Activated CD4-positive, alpha-beta T cell treated with anti-CD3 and anti-CD28 coated beads for 48 hours (primary cell): Measurements from ENCODE around the gene ODAD2.
"Not testable (repeated sequence)": the region's sequence is repeated elsewhere in the genome, so short reads cannot be mapped to it uniquely, and the experiment has no call there.

ENCODE experiments used
- DNase-seq: peaks from one replicate; pipeline ENCODE4 v3.0.0-alpha.2; 2020

Gene ODAD2, protein sequence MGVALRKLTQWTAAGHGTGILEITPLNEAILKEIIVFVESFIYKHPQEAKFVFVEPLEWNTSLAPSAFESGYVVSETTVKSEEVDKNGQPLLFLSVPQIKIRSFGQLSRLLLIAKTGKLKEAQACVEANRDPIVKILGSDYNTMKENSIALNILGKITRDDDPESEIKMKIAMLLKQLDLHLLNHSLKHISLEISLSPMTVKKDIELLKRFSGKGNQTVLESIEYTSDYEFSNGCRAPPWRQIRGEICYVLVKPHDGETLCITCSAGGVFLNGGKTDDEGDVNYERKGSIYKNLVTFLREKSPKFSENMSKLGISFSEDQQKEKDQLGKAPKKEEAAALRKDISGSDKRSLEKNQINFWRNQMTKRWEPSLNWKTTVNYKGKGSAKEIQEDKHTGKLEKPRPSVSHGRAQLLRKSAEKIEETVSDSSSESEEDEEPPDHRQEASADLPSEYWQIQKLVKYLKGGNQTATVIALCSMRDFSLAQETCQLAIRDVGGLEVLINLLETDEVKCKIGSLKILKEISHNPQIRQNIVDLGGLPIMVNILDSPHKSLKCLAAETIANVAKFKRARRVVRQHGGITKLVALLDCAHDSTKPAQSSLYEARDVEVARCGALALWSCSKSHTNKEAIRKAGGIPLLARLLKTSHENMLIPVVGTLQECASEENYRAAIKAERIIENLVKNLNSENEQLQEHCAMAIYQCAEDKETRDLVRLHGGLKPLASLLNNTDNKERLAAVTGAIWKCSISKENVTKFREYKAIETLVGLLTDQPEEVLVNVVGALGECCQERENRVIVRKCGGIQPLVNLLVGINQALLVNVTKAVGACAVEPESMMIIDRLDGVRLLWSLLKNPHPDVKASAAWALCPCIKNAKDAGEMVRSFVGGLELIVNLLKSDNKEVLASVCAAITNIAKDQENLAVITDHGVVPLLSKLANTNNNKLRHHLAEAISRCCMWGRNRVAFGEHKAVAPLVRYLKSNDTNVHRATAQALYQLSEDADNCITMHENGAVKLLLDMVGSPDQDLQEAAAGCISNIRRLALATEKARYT

DNA sequence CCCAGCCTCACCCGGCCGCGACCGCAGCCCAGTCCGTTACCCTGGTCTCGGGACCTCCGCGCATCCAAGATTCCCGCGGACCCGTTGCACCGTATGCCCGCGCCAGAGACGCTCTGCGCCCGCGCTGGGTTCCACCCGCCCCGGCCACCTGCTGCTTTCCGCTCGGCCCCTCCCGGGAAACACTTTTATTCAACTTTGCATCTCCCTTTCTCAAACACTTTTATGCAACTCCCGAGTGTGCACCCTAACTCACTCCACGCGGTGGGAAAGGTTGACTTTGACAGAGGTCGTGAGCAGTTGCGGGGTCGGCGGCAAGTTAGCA is at the start of gene ODAD2:
ODAD2 (minus strand) TSS at position 126 of the 322 bp plus-strand sequence. CDS start 3,937 bp downstream, outside the sequence.
- no peak for DNase-seq

DNA sequence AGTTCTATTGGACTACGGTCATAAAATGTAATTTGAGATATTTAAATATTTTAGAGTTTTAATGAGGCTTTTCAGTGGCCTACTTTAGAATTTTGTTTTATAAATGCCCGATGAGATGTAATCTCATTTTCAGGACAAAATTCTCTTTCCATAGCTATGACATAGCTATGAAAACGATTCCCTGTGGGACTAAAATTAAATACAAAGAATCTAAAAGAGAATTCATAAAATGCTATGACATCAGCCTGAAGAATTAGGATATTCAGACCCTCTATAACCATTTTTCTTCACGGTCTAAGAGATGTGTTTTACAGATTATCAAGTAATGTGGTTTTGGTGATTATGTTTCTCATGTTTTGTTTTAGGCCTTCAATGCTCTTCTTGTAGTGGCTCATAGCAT is 48.2 kb upstream of the ODAD2 start:
- DNase-seq, result no peak

DNA sequence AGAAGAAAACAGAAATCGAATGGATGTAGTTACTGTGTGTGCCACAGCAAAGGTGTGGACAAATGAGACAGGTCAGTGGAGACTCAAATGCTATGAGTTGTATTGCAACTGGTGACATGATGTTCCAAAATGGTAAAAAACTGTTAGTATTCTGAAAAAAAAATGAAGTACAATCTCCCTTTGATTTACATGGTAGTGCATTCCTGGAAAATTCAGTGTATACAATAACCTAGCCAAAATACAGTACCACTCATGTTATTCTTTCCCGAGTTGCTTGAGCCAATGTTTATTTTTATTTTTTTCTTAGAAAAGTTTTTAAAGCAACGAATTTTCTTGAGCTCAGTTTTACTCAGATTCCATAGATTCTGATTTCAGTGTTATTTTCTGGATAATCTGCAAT is 47.7 kb upstream of the ODAD2 start:
- DNase-seq, result no peak

DNA sequence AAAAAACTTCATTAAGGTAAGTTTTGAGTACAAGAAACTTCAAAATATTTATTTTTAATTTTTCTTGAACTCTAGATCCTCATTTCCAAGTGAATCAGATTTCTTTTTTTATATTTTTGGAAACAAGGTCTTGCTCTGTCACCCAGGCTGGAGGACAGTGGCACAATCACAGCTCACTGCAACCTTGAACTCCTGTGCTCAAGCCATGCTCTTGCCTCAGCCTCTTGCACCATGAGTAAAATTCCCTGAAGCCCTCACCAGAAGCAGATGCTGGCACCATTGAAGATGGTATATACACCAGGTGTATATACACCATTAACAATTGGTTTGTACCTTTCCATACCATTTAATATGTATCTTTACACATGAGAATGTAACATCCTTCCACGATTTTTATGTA is 45.1 kb upstream of the ODAD2 start:
- DNase-seq, result no peak

DNA sequence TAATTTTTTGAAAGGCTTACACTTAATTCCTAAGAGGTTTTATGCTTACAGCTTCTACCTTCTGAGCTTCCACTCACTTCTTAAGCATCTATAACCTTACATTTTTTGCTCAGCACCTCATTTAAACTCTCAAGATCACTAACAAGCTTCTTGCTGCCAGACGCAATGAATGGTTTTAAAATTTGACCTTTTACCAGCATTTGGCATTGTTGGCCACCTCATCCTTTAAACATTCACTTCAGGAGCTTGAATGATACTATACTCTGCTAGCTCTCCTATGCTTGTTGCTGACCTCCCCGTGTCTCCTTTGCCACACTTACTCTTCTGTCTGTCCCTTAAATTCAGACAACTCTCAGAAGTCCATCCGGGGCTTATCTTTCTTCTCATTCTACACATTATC is 37.7 kb upstream of the ODAD2 start:
- DNase-seq, result no peak

DNA sequence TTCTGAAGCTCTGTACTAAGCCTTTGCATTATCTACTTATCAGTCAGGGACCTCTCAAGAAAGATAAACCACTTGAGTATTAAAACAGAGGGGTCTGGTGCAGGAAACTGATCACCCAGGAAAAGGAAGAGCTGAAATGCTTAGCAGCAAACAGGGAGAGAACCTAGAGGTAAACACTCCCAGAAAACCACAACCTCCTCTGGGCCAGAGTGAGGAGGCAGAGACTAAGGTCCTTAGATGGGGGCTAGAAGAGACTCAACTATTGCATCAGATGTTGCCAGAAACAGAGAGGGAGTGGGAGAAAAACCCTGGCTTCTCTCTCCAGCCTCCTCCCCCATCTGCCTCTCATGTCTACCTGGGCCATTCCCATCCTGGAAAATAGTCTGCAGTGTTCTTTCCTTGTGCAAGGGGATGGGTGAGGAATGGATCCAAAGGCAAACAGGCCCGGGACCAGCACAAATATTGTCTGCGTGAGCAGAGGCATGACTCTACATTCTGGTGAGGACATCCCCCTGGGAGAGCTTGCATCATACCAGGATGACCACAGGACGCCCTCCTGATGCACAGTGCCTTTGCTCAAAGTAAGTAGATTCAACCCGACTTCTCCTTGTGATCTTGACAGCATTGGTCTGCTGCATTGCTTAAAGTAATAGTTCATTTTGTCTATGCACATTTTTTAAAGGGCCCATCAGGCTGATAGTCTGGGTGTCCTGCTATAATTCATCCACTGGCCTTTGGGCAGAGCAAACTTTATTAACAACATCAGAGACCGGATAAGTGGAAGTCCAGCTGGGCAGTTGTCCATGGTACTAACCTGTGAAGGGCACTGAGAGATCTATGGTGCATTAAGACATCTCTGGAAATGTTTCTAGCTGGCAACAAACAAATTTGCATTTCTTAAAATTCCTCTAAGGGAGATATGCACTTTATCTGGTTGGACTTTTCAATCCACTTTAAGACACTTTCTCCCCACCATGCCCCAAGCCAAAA is 22.4 kb upstream of the ODAD2 start:
- DNase-seq, result no peak

DNA sequence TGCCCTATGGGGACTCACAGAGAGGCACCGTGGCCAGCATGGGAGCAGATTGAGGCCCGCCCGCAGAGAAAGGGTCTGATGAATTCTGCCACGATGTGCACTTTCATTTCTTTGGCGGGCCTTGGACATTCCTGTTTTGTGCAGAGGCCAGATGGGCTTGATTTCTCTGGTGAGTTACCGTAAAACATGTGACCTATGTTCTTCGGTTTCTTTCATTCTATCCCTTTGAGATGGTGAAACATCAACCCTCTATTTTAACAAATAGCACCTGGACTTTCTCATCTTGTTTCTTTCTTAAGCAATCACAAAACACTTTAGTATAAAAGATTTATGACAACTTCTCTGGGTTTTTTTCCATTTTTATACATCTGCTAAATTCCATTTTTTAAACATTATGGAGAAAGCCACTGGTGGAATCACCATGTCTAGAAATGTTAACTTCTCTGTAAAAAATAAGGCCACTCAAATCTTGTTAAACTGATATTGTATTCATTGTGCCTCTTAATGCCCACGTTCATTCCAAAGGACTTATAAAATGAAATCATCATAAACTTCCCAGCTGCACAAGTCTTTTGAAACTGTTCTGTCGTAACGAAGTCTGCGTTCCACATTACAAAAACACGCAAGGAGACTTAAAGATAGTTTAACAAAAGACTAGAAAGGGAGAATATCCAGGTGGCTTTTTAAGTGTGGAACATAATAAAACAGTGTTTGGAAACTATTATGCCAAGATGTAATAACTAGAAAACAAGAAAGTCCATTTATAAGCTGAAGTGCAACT is 21.4 kb upstream of the ODAD2 start:
- no peak for DNase-seq

DNA sequence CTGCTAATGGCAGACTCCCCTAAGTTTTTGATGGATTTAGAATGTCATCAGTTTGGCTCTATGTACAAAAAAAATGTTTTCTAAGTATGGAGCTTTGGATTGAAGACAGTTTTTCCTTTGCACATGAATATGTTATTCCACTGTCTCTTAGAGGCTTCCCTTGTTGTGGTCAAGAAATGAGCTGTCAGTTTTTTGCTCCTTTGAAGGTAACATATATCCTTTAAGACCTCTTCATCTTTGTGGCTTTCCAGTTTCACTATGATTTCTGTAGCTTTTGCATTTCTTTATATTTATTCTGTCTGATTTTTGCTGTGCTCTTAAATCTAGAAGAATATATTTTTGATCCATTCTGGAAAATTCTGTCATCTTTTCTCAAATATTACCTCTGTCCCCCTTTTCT is 15.8 kb upstream of the ODAD2 start:
- DNase-seq, result no peak

DNA sequence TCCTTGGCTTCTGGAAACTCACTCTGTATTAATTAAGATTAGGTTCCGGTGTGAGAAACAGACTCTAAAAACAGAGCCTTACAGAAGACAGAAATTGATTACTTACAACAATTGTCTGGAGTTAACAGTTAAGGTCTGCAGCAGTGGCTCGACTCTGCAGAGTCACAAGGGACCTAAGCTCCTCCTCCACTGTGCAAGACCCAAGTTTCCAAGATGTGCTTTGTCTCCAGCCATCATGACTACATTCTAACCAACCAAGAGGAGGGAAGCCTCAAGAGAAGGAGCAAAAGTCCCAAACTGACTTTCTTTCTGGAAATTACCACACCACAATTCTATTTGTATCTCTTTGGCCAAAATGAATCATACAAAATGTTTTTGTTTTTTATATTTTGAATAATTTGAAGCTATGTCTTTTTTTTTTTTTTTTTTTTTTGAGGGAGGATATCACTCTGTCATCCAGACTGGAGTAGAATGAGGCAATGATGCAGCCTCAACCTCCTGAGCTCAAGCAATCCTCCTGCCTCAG is 14.2 kb upstream of the ODAD2 start:
- no peak for DNase-seq

DNA sequence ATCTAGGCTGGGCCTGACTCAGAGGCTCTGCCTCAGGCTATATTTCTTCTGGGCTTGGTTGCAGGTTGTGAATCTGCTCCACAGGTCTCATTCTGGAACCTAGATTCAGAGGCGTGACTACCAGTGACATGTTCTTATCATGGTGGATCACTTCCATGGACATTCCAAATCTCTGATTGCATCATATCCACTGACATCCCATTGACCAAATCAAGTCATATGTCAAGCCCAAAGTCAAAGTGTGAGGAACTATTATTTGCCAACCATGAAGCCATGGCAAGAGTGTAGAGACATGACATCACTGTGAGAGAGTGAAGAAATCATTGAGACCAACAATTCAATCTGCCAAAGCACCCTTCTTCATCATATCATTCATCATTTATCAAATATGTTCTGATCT is 11.9 kb upstream of the ODAD2 start:
- no peak for DNase-seq

DNA sequence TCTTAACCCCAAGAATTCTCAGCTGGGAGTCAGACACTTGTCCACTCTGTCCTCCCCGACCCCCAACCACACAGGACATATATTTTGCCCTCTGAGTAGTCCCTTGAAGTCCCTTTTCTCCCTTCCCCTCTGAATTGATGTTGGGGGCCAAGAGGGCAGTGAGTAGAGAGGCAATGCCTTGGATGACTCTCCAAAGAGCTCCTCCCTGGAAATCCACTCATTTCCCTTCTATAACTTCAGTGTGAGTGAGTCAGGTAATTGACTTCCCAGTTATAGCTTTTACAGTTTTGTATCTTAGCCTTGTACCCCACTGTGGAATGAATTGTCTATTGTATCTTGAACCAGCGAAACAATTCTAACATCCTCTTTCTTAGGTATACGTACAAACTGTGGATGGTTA is 9.2 kb upstream of the ODAD2 start:
- no peak for DNase-seq

DNA sequence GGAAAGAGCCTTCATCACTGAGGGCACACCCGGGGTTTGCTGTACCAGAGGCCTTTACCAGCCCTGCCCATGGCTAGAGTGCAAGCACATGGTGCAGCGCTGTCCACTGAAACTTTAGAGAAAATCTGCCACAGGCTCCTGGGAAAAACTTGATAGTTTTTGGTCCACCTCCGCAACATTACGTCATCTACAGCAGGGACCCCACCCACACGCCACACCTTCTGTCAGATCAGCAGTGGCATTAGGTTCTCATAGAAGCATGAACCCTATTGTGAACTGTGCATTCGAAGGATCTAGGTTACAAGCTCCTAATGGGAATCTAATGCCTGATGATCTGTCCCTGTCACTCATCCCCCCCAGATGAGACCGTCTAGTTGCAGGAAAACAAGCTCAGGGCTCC is 2.5 kb upstream of the ODAD2 start:
- DNase-seq, result no peak

DNA sequence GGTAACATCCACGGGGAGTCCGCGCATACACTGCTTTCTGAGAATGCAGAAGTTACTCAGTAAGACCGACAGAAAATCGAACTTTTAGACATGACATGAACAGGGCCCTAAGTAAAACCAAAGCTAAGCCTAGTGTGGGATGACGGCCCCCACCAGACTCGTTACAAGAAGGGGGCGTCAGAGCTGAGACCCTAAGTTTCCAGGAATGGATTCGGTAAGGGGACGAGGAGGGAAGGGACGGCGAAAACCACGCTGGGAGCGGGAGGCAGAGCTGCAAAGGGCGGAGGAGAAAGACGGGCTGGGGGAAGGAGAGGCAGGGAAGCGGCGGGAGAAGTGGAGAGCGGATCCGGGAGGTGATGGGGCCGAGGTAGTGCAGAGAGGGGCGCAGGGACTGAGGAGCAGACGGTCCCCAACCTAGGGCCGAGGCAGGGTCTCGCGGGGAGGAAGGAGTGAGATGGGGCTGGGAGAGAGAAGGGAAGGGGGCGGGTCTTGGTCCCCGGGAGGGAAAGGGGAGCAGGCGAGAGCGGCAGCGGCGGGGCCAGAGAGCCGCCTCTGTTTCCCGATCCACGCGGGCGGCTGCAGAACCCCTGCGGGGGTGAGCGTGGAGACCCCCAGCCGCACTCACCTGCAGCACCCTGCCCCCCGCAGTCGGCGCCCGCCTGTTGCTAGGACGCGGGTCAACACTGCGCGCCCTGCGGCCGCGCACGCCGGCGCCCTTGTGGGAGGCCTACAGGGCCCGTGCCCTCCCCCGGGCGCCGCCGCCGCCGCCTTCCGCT is 513 bp downstream of the ODAD2 start:
- peak; percentile 28 for DNase-seq

DNA sequence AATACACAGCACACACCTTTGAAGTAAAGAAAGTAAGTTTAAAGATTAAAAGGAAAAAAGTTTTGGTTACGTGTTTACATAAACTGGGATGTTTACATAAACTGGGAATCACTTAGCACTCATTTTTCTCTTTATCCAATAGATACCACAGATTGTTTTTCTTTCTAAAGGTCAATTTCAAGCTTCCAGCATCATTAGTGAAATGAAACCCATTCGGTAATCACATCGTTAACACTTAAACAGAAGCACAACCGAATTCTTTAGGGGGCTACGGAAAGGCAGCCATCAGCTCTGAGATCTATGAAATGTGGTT is 1.1 kb downstream of the ODAD2 start:
- no peak for DNase-seq

DNA sequence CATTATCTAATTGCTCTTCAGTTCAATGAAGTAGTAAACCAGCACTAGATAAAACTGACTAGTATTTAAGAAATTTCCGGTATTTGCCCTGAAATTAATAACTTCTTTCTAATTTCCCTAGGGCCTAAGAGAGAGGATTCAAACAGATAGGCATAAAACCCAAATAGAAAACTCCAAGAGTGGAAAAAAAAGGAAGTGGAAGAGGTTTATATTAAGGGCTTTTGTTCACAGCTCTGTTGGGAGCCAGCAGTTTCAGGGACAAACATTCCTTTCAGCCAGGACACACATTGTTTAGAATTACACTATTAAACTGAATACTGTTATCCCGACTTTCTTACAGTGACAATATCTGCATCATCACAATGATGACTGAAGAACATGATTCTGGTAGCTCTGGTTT is 3.6 kb downstream of the ODAD2 start:
- DNase-seq, result no peak

DNA sequence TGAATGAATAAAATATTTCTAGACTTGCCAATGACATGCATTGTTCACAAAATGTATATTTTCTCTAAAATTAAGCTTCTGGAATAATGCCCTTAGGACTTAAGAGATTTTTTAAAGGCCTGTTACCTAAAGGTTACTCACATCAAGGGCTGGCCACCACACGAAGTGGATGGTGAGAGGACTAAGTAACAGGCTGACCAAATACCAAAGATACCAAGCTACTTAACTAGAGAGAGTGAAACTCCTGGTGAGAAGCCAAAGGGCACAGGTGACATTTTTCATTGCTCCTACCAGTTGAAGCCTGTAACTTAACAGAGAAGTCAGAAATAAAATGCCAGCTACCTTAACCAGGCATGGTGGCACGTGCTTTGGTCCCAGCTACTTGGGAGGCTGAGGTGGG is 9.5 kb downstream of the ODAD2 start:
- DNase-seq, result not testable (repeated sequence)

DNA sequence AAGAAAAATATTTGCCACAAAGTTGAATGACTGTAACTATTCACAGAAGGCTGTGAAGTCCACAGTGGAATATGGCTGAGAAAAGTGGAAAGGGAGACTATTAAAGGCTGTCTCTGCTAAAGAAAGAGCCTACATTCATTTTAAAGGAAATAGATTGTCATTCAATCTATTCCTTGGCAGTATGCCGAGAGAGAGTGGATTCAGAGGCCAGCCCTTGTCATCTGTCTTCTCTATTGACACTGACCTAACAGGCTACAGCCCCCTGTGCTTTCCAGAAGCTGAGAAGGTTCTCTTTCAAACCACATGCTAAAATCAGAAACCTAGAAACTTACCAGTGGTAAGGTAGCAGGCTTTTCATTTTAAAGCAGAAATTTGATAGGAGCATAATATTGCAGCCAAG is 12.1 kb downstream of the ODAD2 start:
- DNase-seq, result no peak

DNA sequence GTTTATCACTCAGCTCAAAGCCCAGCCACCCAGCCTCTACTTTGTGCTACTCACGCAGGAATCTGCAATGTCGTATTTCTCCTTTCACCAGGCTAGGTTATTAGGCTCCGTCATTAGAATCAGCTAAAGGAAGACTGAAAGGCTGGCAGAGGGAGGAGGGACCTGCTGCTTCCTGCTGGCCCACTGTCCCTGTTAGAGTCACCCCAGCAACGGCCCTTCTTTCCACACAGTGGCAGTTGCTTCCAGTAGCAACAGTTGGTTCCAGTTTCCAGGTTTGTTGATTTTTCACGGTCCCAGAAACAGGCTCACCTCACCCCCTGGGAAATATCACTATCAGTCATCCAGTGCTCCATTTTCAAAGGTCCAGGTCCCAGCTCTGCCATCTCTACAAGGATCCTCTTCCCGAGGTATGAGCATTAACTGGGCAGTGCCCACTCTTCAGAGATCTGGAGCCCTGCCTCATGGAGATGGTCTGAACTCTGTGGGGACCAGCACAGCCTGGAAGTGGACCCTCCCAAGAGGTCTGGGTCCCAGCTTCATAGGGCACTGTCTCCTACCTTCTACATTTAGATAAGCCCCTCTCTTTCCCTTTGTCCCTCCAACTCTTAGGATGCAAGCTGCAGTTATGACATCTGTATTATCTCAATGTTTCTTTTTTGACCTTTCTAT is 15.9 kb downstream of the ODAD2 start:
- DNase-seq, result no peak

DNA sequence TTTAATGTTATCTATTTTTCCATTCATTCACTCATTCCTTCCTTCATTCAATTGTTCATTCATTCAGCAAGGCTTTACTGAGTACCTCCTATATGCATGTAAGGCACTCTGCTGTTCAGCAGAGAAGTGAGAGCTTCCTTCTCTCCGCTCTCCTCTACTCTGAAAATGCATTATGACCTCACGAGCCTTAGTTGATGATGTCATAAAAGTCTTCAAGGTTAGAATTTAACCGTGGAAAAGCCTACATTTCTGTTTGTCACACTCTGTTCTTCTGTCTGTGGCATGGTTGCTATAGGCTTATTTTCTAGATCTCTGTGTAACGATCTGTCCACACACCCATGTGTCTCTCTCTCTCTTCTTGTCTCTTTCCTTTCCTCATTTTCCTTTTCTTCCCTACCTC is 17.1 kb downstream of the ODAD2 start:
- DNase-seq, result no peak

DNA sequence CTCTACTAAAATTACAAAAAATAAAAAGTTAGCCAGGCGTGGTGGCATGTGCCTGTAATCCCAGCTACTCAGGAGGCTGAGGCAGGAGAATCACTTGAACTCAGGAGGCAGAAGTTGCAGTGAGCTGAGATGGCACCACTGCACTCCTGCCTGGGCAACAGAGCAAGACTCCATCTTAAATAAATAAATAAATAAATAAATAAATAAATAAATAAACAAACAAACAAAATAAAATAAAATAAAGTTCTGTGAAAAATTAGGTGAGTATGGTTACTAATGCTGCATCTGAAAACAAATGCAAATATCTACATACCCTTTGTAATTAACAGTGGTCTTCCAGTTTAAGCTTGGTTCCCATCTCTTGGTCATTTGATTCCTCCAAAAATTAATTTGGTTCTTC is 28.1 kb downstream of the ODAD2 start:
- DNase-seq, result not testable (repeated sequence)
